Type B pancreatic cell (in vitro differentiated cells): Measurements from ENCODE around the gene DMKN. TPM values are rescaled to one million over a fixed set of nuclear protein-coding genes. Genes with fewer than 3 reads are reported as not detected.
A peak's percentile ranks its signal among the peaks of the same experiment; 100 is the strongest.

ENCODE experiments used
- DNase-seq: peaks from one replicate; pipeline ENCODE4 v3.0.0; 2021; ENCODE audit warnings: mixed read lengths; ENCODE audit not compliant: unreplicated experiment; ENCODE audit errors: extremely low spot score
- H3K27ac Mint-ChIP-seq: 2 replicates; pipeline ENCODE4 v1.8.0; 2021; ENCODE audit warnings: mild to moderate bottlenecking, mixed read lengths
- H3K27me3 Mint-ChIP-seq: 2 replicates; pipeline ENCODE4 v1.8.0; 2021; ENCODE audit warnings: mixed read lengths
- H3K36me3 Mint-ChIP-seq: 2 replicates; pipeline ENCODE4 v1.8.0; 2021; ENCODE audit warnings: mixed read lengths
- H3K4me1 Mint-ChIP-seq: one replicate; pipeline ENCODE4 v1.8.0; 2021; ENCODE audit warnings: mixed read lengths; ENCODE audit not compliant: unreplicated experiment
- H3K4me3 Mint-ChIP-seq: 2 replicates; pipeline ENCODE4 v1.8.0; 2021; ENCODE audit warnings: mild to moderate bottlenecking, mixed read lengths
- H3K9me3 Mint-ChIP-seq: 2 replicates; pipeline ENCODE4 v1.8.0; 2021; ENCODE audit warnings: mixed read lengths
- CTCF ChIP-seq: fragments of 200-600 bp; sonication (generic); conservative IDR thresholded peaks from 2 replicates; pipeline ENCODE4 v1.5.0; 2021; ENCODE audit warnings: antibody characterized with exemption, mild to moderate bottlenecking
- total RNA-seq: library from RNA; stranded (reverse); gene quantifications from 2 replicates; pipeline ENCODE4 v1.2.1, GENCODE V29; 2021; ENCODE audit warnings: low replicate concordance

Gene DMKN
- total RNA-seq, 1 donor from 2014 or later: 70.9 TPM

GRCh38 chr19:35506011-35506410 lies 7.4 kb downstream of the DMKN start:
- no peak for DNase-seq

GRCh38 chr19:35502751-35503150 lies 10.7 kb downstream of the DMKN start:
- Mint-ChIP-seq H3K27me3 (peaks cover 6% of the 10 kb centered on the region), H3K9me3 (no peaks in the 10 kb centered on the region), H3K4me1 (no peaks in the 10 kb centered on the region), H3K4me3 (no peak overlapping the region), H3K27ac (peak overlapping the region; percentile 55), H3K36me3 (peaks cover 5% of the 10 kb centered on the region)
- DNase-seq: no peak
- no peak for TF ChIP-seq CTCF

More at GRCh38 chr19:35506011-35506410, 7.4 kb downstream of the DMKN start:
- no peak overlapping the region for H3K4me3 Mint-ChIP-seq
- H3K27ac Mint-ChIP-seq: no peak overlapping the region
- peaks cover 9% of the 10 kb centered on the region for H3K4me1 Mint-ChIP-seq
- H3K9me3 Mint-ChIP-seq: no peaks in the 10 kb centered on the region
- no peak for TF ChIP-seq CTCF
- H3K36me3 Mint-ChIP-seq: peaks cover 5% of the 10 kb centered on the region
- H3K27me3 Mint-ChIP-seq: peaks cover 28% of the 10 kb centered on the region

GRCh38 chr19:35501684-35502083 lies 11.8 kb downstream of the DMKN start:
- Mint-ChIP-seq H3K36me3 (peaks cover 5% of the 10 kb centered on the region), H3K9me3 (no peaks in the 10 kb centered on the region), H3K4me3 (no peak overlapping the region), H3K4me1 (no peaks in the 10 kb centered on the region), H3K27ac (no peak overlapping the region), H3K27me3 (no peaks in the 10 kb centered on the region)
- TF ChIP-seq CTCF: no peak
- no peak for DNase-seq

GRCh38 chr19:35500611-35501010 lies 12.8 kb downstream of the DMKN start:
- no peaks in the 10 kb centered on the region for H3K27me3 Mint-ChIP-seq
- no peak overlapping the region for H3K27ac Mint-ChIP-seq
- no peak overlapping the region for H3K4me3 Mint-ChIP-seq
- no peak for DNase-seq
- H3K36me3 Mint-ChIP-seq: no peaks in the 10 kb centered on the region
- TF ChIP-seq CTCF: no peak
- H3K4me1 Mint-ChIP-seq: no peaks in the 10 kb centered on the region
- no peaks in the 10 kb centered on the region for H3K9me3 Mint-ChIP-seq

- Mint-ChIP-seq H3K27ac (no peak overlapping the region), H3K4me1 (no peaks in the 10 kb centered on the region), H3K4me3 (no peak overlapping the region), H3K36me3 (no peaks in the 10 kb centered on the region), H3K27me3 (no peaks in the 10 kb centered on the region), H3K9me3 (no peaks in the 10 kb centered on the region)
- no peak for DNase-seq
- TF ChIP-seq CTCF: no peak
Measured at GRCh38 chr19:35498984-35499527, 14.4 kb downstream of the DMKN start.

- Mint-ChIP-seq H3K27ac (no peak overlapping the region), H3K4me3 (no peak overlapping the region), H3K4me1 (no peaks in the 10 kb centered on the region), H3K9me3 (no peaks in the 10 kb centered on the region), H3K27me3 (no peaks in the 10 kb centered on the region), H3K36me3 (no peaks in the 10 kb centered on the region)
- no peak for DNase-seq
- no peak for TF ChIP-seq CTCF
Measured at GRCh38 chr19:35498220-35498619, 15.2 kb downstream of the DMKN start.
